Activated CD4-positive, alpha-beta T cell treated with anti-CD3 and anti-CD28 coated beads, Interleukin-2, amount 50 U/mL, for 24 hours (primary cell): ENCODE measurements around the gene PANK1.

Source experiments
- DNase-seq, 2 donors: peaks; one replicate each; pipeline ENCODE4 v3.0.0-alpha.2; 2020; ENCODE audit warnings: low read depth in 1 of 2, low spot score in 1 of 2

PANK1 gene

GRCh38 chr10:89644967-89645741 lies at the start of gene PANK1:
PANK1 (minus strand) TSS chr10:89645242; CDS start chr10:89644891, 351 bp downstream.
- peak; percentile 55 to 69 for DNase-seq

DNA sequence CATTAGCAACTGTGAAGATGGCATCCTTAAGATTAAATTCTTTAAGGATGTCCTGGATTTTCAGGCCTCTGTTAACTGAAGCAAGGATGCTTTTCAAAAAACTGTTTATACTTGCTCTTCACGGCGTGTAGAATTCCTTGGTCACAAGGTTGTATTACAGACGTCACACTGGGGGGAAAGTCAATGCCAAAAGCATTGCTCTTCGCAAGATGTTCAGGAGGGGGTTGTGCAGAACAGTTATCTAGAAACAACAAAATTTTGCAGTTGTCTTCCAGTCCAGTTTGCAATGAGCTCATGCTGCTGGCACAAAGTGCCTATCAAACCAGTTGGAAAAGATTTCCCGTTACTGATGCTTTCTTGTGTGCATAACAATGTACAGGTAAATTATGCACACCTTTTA lies 48.1 kb upstream of the PANK1 start:
- DNase-seq: no peak

- DNase-seq: no peak
Measured at GRCh38 chr10:89692416-89692815, 47.4 kb upstream of the PANK1 start.

- no peak for DNase-seq
Measured at GRCh38 chr10:89690027-89690426, 45.0 kb upstream of the PANK1 start.

DNA sequence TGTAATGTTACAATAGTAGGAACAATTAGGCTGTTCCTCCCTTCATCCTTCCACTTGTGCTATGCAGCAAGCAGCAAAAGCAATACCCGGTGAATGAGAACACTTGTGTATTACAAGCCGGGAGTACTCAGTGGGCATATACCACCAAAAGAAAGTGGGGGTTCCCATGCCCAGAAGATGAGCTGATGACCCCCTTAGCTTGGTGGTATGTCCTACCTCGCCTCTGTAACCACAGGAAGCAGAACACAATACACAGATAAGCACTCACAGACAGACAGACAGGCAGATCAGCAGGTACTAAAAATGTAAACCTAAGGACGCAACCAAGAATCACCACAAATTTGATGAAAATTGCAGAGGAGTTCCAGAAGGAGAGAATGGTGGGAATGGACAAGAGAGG lies 40.9 kb upstream of the PANK1 start:
- DNase-seq: no peak

DNA sequence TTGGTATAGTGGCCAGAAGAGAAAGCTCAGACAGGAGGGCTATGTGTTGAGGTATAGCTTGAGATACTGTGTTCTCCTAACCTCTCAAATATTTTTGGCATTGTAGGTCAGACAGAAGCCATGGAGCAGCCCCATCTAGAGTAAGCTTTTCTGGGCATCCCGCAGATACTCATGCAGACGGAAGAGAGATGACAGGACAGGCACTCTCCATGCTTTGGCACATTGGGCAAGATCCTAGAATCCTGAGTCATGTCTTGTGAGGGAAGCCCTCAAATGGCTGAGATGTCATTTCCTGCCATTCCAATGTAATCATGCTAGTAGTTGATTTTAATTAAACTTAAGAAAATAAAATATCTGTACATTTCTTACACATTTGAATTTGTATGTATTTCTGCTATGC lies 39.6 kb upstream of the PANK1 start:
- DNase-seq: no peak

DNA sequence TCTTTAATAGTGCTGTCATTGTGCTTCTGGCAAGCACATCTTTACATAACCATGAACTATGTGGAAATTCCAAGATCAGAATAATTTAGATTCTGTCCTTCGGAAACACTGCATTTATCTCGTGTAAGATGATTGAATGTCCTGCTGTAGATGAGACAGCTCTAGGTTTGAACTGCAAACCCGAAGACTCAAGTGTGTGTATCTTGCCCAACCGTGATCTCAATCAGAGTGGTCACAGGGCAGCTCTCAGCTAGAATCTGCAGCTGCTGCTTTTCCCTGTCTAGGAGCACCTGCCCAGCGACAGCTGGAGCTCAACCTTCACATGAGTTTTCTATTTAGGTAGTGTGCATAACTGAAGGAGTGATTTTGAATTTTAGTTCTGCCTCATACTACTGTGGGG lies 38.8 kb upstream of the PANK1 start:
- DNase-seq: no peak

DNA sequence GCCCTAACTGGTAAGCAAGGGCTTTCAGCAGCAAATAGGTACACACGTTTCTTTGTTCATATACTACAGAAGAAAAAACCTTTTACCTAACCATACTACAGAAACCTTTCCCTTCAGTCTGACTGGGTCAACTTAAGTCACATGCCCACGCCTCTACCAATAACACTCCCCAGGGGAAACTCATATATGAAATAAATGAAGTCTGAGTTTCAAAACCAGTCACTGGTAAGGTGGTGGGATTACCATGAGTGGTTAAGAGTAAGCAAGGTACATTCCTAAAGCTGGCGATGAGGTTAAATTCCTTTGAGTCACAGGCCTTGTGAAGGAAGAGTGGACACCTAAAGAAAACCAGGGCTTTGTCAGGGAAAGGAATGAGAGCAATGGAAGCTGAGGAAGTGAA lies 34.9 kb upstream of the PANK1 start:
- no peak for DNase-seq

DNA sequence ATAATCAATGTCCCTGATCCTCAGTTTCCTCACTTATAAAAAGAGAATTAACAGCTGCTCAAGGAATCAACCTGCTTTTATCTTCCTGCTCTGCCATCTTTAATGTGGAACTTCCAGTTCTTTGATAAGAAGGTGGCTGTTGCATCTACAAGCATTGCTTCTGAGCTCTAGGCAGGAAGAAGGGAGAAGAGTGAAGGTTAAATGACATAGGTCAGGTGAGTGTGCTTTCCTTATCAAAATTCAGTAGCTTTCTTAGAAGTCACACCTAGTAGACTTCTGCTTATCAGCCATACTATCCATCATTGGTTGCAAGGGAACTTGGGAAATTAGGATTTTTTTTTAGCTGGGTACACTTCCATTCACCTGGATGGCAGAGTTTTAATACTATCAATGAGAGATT lies 32.3 kb upstream of the PANK1 start:
- no peak for DNase-seq

- DNase-seq: no peak
Measured at GRCh38 chr10:89670926-89671325, 25.9 kb upstream of the PANK1 start.

- no peak for DNase-seq
Measured at GRCh38 chr10:89669985-89670384, 24.9 kb upstream of the PANK1 start.

DNA sequence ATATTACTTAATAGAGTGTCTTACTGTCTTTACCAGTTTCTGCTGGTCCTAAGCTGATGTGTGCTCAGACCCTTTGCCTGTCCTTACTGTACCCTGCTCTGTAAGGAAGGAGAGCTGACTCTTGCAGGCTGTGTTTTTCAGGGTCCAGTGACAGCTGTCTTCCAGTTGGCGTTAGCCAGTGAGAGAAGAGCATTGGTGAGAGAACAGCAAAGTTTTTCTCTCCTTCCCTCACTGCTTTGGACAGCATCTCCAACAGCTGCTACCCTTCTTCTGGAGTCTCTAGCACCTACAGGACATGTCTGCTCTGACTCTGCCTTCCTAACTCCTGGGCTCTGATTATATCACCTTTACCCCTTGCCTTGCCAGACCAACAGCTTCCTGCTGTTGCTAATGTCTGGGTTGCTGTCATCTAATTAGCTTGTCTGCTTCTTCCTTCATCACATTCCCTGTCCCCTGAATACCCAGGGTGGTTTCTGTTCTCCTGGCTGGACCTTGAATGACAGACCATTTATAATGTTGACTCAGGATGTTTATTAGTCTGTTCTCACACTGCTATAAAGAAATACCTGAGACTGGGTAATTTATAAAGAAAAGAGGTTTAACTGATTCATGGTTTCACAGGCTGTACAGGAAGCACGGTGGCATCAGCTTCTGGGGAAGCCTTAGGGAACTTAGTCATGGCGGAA lies 23.5 kb upstream of the PANK1 start:
- DNase-seq: no peak

GRCh38 chr10:89666138-89666537 lies 21.1 kb upstream of the PANK1 start:
- DNase-seq: no peak

DNA sequence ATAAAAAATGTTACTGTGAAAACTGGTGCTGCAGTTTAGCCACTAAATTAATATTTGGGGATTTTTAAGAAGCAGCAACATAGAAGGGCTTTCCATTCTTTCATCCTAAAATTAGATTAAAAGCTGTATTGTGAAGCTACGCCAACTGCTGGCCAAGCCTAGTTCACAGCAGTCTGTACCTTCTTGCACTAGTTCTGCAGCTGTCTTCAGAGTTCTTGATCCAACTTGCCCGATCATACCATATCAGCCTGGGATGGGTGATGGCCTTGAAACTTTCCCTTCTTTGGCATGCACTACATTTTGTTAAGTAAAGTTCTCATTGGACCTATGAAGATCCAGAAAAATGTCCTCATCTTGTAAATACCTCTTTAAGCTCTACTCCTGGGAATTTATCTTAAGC lies 20.3 kb upstream of the PANK1 start:
- no peak for DNase-seq

DNA sequence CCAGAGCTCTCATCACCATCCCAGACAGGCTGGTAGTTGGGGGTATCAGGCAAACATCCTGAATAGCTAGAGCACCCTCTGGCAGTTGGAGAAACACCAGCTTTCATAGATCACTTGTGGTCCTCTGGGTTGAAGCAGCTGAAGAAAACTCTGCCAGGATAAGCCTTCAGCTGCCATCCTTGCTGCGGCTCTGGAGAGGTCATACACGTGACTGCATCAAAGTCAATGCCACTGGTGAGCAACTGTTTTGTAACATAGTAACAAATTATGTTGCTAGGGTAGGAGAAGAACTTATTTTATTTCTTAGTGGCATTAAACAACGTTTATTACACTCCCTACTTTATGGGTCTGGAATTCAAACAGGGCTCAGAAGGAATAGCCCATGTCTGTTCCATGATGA lies 19.2 kb upstream of the PANK1 start:
- DNase-seq: no peak

GRCh38 chr10:89663144-89663543 lies 18.1 kb upstream of the PANK1 start:
- DNase-seq: no peak

DNA sequence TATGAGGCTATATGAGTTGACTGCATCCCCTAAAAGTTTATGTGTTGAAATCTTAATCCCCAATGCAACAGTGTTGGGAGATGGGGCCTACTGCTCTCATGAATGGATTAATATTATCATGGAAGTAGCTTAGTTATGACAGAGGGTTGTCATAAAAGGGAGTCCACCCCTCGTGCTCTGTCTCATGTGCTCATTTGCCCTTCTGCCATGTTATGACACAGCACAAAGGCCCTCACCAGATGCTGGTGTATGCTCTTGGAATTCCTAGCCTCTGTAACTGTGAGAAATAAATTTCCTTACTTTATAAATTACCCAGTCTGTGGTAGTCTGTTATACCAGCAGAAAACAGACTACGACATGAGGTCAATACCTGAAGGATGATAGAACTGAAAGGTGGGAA lies 17.6 kb upstream of the PANK1 start:
- DNase-seq: no peak

GRCh38 chr10:89659143-89660131 lies 14.4 kb upstream of the PANK1 start:
- no peak for DNase-seq

DNA sequence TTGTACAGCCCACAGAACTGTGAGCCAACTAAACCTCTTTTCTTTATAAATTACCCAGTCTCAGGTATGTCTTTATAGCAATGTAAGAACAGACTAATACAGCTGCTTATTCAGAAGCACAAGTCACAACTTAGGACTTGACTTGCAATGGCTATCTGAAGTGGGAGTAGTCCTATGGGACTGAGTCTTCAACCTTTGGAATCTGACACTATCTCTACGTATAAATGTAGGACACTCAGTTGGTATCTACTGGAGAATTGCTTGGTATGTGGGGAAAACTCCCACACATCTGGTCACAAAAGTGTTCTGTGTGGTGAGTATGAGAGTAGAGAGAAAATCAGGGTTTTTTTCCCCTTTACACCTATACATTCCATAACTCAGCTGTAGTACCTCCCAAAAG lies 12.3 kb upstream of the PANK1 start:
- DNase-seq: no peak

DNA sequence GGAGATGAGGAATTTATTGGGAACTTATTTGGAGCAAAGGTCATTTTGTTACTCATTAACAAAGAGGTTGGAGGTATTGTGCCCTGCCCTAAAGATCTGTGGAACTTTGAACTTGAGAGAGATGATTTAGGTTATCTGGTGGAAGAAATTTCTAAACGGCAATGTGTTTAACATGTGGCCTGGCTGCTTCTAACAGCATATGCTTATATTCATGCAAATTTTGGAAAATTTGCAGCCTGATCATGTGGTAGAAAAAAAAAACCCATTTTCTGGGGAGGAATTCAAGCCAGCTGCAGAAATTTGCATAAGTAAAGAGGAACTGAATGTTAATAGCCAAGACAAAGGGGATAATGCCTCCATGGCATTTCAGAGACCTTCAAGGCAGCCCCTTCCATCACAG lies 10.7 kb upstream of the PANK1 start:
- no peak for DNase-seq

- no peak for DNase-seq
Measured at GRCh38 chr10:89653410-89653869, 8.4 kb upstream of the PANK1 start.
